ENCODE measurements around the gene ZBTB7A.

DNA sequence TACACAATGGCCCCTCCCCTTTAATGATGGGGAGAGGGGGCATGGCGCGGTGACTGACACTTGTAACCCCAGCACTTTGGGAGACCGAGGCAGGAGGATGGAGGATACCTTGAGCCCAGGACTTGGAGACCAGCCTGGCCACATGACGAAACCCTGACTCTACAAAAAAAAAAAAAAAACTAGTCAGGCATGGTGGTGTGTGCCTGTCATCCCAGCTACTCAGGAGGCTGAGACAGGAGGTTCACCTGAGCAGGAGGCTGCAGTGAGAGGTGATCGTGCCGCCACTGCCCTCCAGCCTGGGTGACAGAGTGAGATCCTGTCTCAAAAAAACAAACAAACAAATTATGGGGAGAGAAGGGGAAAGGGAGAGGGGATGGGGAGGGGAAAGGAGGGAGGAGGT is 13.8 kb upstream of the ZBTB7A start:
- TF ChIP-seq, protein P1, sequence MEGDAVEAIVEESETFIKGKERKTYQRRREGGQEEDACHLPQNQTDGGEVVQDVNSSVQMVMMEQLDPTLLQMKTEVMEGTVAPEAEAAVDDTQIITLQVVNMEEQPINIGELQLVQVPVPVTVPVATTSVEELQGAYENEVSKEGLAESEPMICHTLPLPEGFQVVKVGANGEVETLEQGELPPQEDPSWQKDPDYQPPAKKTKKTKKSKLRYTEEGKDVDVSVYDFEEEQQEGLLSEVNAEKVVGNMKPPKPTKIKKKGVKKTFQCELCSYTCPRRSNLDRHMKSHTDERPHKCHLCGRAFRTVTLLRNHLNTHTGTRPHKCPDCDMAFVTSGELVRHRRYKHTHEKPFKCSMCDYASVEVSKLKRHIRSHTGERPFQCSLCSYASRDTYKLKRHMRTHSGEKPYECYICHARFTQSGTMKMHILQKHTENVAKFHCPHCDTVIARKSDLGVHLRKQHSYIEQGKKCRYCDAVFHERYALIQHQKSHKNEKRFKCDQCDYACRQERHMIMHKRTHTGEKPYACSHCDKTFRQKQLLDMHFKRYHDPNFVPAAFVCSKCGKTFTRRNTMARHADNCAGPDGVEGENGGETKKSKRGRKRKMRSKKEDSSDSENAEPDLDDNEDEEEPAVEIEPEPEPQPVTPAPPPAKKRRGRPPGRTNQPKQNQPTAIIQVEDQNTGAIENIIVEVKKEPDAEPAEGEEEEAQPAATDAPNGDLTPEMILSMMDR (IDR thresholded peaks at IDR 0.05): no peak
- TF ChIP-seq POLR2A (IDR thresholded peaks at IDR 0.05): no peak

All from adrenal gland (tissue), 5 donors.